HG02610 (cell line): ENCODE results near the gene VOPP1.
"Not testable (repeated sequence)": the region's sequence is repeated elsewhere in the genome, so short reads cannot be mapped to it uniquely, and the experiment has no call there.

Experiments
- ATAC-seq: cut with Tn5 transposase; IDR thresholded peaks from one replicate; pipeline ENCODE4 v1.9.1; 2021; ENCODE audit warnings: mild to moderate bottlenecking, moderate library complexity; ENCODE audit not compliant: unreplicated experiment

The VOPP1 gene

GRCh38 chr7:55572378-55573233 lies at the start of gene VOPP1:
Gene VOPP1, minus strand, starts transcription at chr7:55572502. Its CDS starts 178 bp downstream, at chr7:55572324.
- peak; percentile 40 for ATAC-seq

GRCh38 chr7:55618913-55619312 lies 46.6 kb upstream of the VOPP1 start:
- no peak for ATAC-seq

GRCh38 chr7:55614365-55615064 lies 42.2 kb upstream of the VOPP1 start:
- not testable (repeated sequence) for ATAC-seq

GRCh38 chr7:55609726-55610125 lies 37.4 kb upstream of the VOPP1 start:
- not testable (repeated sequence) for ATAC-seq

GRCh38 chr7:55605661-55606060 lies 33.4 kb upstream of the VOPP1 start:
- ATAC-seq: not testable (repeated sequence)

GRCh38 chr7:55597944-55598499 lies 25.7 kb upstream of the VOPP1 start:
- peak; percentile 54 for ATAC-seq

- ATAC-seq: not testable (repeated sequence)
Measured at GRCh38 chr7:55597214-55597739, 25.0 kb upstream of the VOPP1 start.

GRCh38 chr7:55595511-55595910 lies 23.2 kb upstream of the VOPP1 start:
- no peak for ATAC-seq

GRCh38 chr7:55594870-55595269 lies 22.6 kb upstream of the VOPP1 start:
- no peak for ATAC-seq

GRCh38 chr7:55594414-55594813 lies 22.1 kb upstream of the VOPP1 start:
- no peak for ATAC-seq

- peak; percentile 37 for ATAC-seq
Measured at GRCh38 chr7:55593515-55594318, 21.4 kb upstream of the VOPP1 start.

GRCh38 chr7:55593172-55593514 lies 20.8 kb upstream of the VOPP1 start:
- ATAC-seq: no peak

GRCh38 chr7:55592492-55592891 lies 20.2 kb upstream of the VOPP1 start:
- no peak for ATAC-seq

GRCh38 chr7:55591282-55591931 lies 19.1 kb upstream of the VOPP1 start:
- peak; percentile 42 for ATAC-seq

- no peak for ATAC-seq
Measured at GRCh38 chr7:55590517-55591281, 18.4 kb upstream of the VOPP1 start.

GRCh38 chr7:55589905-55590304 lies 17.6 kb upstream of the VOPP1 start:
- no peak for ATAC-seq

GRCh38 chr7:55588976-55589604 lies 16.8 kb upstream of the VOPP1 start:
- no peak for ATAC-seq

GRCh38 chr7:55588379-55588699 lies 16.0 kb upstream of the VOPP1 start:
- no peak for ATAC-seq

- no peak for ATAC-seq
Measured at GRCh38 chr7:55587687-55588378, 15.5 kb upstream of the VOPP1 start.
